Lower leg skin (tissue), 3 donors: ENCODE data around the gene ERVK3-1.

Source experiments
- CTCF ChIP-seq, 3 donors: fragments of 450-650 bp; IDR thresholded peaks; one replicate each; pipeline ENCODE4 v1.5.1; 2016; ENCODE audit warnings: antibody characterized with exemption in 3 of 3, mild to moderate bottlenecking in 3 of 3, moderate library complexity in 2 of 3
- POLR2A ChIP-seq, 2 donors: fragments of 450-650 bp; IDR thresholded peaks; one replicate each; pipeline ENCODE4 v1.6.1; 2016 to 2017; ENCODE audit warnings: antibody characterized with exemption in 2 of 2, mild to moderate bottlenecking in 1 of 2, moderate library complexity in 1 of 2

- no peak for TF ChIP-seq CTCF (IDR thresholded peaks at IDR 0.05)
- TF ChIP-seq POLR2A (IDR thresholded peaks at IDR 0.05) = no peak
Measured at GRCh38 chr19:58338825-58339558, 33.8 kb downstream of the ERVK3-1 start.
